DND-41 (cell line): Measurements from ENCODE around the gene ITGA7.

Experiments
- CTCF ChIP-seq: IDR thresholded peaks from 2 replicates; pipeline ENCODE4 v1.5.1; 2012; ENCODE audit warnings: borderline replicate concordance, low read length, moderate library complexity, mild to moderate bottlenecking; ENCODE audit not compliant: poor library complexity, severe bottlenecking; ENCODE audit errors: extremely low read depth
- EZH2 ChIP-seq: IDR thresholded peaks from 3 replicates; pipeline ENCODE4 v1.6.1; 2012; ENCODE audit warnings: borderline replicate concordance, low read depth, mild to moderate bottlenecking, moderate library complexity, low read length, inconsistent platforms; ENCODE audit not compliant: severe bottlenecking

GRCh38 chr12:55702861-55703260 is 4.8 kb downstream of the ITGA7 start:
- TF ChIP-seq EZH2 (no peak), CTCF (no peak)
